GM21619 (cell line): ENCODE data around the gene C1QTNF1.

Experiments used
- ATAC-seq: cut with Tn5 transposase; IDR thresholded peaks from one replicate; pipeline ENCODE4 v1.9.1; 2021; ENCODE audit not compliant: unreplicated experiment

Gene C1QTNF1

GRCh38 chr17:78992542-78993212 lies 31.3 kb upstream of the C1QTNF1 start:
- ATAC-seq, result no peak

GRCh38 chr17:78993241-78993956 lies 30.6 kb upstream of the C1QTNF1 start:
- no peak for ATAC-seq

- ATAC-seq, result no peak
Measured at GRCh38 chr17:78993981-78994671, 29.8 kb upstream of the C1QTNF1 start.

GRCh38 chr17:78995022-78995760 lies 28.8 kb upstream of the C1QTNF1 start:
- ATAC-seq, result no peak

GRCh38 chr17:78995761-78996451 lies 28.1 kb upstream of the C1QTNF1 start:
- ATAC-seq, result no peak

GRCh38 chr17:78996781-78997201 lies 27.2 kb upstream of the C1QTNF1 start:
- no peak for ATAC-seq

- ATAC-seq, result no peak
Measured at GRCh38 chr17:78997231-78997741, 26.7 kb upstream of the C1QTNF1 start.

- ATAC-seq, result no peak
Measured at GRCh38 chr17:78997881-78998280, 26.1 kb upstream of the C1QTNF1 start.

GRCh38 chr17:78998311-78999055 lies 25.5 kb upstream of the C1QTNF1 start:
- no peak for ATAC-seq

GRCh38 chr17:78999056-78999768 lies 24.8 kb upstream of the C1QTNF1 start:
- no peak for ATAC-seq

- ATAC-seq, result no peak
Measured at GRCh38 chr17:78999947-79000395, 24.0 kb upstream of the C1QTNF1 start.

- no peak for ATAC-seq
Measured at GRCh38 chr17:79000396-79001189, 23.4 kb upstream of the C1QTNF1 start.

- no peak for ATAC-seq
Measured at GRCh38 chr17:79001190-79002020, 22.6 kb upstream of the C1QTNF1 start.

- ATAC-seq, result no peak
Measured at GRCh38 chr17:79002291-79002690, 21.7 kb upstream of the C1QTNF1 start.

- ATAC-seq, result no peak
Measured at GRCh38 chr17:79002796-79003593, 21.0 kb upstream of the C1QTNF1 start.

GRCh38 chr17:79003661-79004411 lies 20.1 kb upstream of the C1QTNF1 start:
- no peak for ATAC-seq
